ENCODE results near the gene CLOCK. TPM values are rescaled to one million over a fixed set of nuclear protein-coding genes. Genes with fewer than 3 reads are reported as not detected.

The CLOCK gene, protein sequence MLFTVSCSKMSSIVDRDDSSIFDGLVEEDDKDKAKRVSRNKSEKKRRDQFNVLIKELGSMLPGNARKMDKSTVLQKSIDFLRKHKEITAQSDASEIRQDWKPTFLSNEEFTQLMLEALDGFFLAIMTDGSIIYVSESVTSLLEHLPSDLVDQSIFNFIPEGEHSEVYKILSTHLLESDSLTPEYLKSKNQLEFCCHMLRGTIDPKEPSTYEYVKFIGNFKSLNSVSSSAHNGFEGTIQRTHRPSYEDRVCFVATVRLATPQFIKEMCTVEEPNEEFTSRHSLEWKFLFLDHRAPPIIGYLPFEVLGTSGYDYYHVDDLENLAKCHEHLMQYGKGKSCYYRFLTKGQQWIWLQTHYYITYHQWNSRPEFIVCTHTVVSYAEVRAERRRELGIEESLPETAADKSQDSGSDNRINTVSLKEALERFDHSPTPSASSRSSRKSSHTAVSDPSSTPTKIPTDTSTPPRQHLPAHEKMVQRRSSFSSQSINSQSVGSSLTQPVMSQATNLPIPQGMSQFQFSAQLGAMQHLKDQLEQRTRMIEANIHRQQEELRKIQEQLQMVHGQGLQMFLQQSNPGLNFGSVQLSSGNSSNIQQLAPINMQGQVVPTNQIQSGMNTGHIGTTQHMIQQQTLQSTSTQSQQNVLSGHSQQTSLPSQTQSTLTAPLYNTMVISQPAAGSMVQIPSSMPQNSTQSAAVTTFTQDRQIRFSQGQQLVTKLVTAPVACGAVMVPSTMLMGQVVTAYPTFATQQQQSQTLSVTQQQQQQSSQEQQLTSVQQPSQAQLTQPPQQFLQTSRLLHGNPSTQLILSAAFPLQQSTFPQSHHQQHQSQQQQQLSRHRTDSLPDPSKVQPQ
- polyA plus RNA-seq (2012; ENCODE audit: insufficient read length, low read depth), result 6.0 TPM

GRCh38 chr4:55546756-55547465, at the start of gene CLOCK:
Gene CLOCK (minus strand): TSS chr4:55546909. CDS start chr4:55482785, 64,124 bp downstream.
- TF ChIP-seq, protein P1, sequence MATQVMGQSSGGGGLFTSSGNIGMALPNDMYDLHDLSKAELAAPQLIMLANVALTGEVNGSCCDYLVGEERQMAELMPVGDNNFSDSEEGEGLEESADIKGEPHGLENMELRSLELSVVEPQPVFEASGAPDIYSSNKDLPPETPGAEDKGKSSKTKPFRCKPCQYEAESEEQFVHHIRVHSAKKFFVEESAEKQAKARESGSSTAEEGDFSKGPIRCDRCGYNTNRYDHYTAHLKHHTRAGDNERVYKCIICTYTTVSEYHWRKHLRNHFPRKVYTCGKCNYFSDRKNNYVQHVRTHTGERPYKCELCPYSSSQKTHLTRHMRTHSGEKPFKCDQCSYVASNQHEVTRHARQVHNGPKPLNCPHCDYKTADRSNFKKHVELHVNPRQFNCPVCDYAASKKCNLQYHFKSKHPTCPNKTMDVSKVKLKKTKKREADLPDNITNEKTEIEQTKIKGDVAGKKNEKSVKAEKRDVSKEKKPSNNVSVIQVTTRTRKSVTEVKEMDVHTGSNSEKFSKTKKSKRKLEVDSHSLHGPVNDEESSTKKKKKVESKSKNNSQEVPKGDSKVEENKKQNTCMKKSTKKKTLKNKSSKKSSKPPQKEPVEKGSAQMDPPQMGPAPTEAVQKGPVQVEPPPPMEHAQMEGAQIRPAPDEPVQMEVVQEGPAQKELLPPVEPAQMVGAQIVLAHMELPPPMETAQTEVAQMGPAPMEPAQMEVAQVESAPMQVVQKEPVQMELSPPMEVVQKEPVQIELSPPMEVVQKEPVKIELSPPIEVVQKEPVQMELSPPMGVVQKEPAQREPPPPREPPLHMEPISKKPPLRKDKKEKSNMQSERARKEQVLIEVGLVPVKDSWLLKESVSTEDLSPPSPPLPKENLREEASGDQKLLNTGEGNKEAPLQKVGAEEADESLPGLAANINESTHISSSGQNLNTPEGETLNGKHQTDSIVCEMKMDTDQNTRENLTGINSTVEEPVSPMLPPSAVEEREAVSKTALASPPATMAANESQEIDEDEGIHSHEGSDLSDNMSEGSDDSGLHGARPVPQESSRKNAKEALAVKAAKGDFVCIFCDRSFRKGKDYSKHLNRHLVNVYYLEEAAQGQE (IDR thresholded peaks at IDR 0.05; ENCODE audit: insufficient read depth in 1 of 2, low read depth in 2 of 2, low read length in 2 of 2), result no peak
- TF ChIP-seq TAF1 (IDR thresholded peaks at IDR 0.05; ENCODE audit: borderline replicate concordance, insufficient read depth, low read length) (no peak), FOXP2 (optimal IDR thresholded peaks at IDR 0.05; ENCODE audit: borderline replicate concordance, extremely low read depth, extremely low read length, insufficient read depth) (no peak), SIN3A (IDR thresholded peaks at IDR 0.05; ENCODE audit: borderline replicate concordance, insufficient read depth, low read length) (no peak), POLR2AphosphoS5 (IDR thresholded peaks at IDR 0.05; ENCODE audit: low read depth, low read length) (no peak)

- TF ChIP-seq FOXP2 (optimal IDR thresholded peaks at IDR 0.05; ENCODE audit: borderline replicate concordance, extremely low read depth, extremely low read length, insufficient read depth) (no peak), SIN3A (IDR thresholded peaks at IDR 0.05; ENCODE audit: borderline replicate concordance, insufficient read depth, low read length) (no peak), TAF1 (IDR thresholded peaks at IDR 0.05; ENCODE audit: borderline replicate concordance, insufficient read depth, low read length) (no peak), POLR2AphosphoS5 (IDR thresholded peaks at IDR 0.05; ENCODE audit: low read depth, low read length) (no peak)
- TF ChIP-seq, protein P1 (IDR thresholded peaks at IDR 0.05; ENCODE audit: insufficient read depth in 1 of 2, low read depth in 2 of 2, low read length in 2 of 2), result no peak
These were observed 45.3 kb upstream of the CLOCK start, which contains the start of gene PDCL2 for GRCh38 chr4:55592014-55592413. Gene PDCL2 (minus strand): TSS chr4:55592245. CDS start chr4:55592109, 136 bp downstream.

- TF ChIP-seq SIN3A (IDR thresholded peaks at IDR 0.05; ENCODE audit: borderline replicate concordance, insufficient read depth, low read length) (no peak), FOXP2 (optimal IDR thresholded peaks at IDR 0.05; ENCODE audit: borderline replicate concordance, extremely low read depth, extremely low read length, insufficient read depth) (no peak), TAF1 (IDR thresholded peaks at IDR 0.05; ENCODE audit: borderline replicate concordance, insufficient read depth, low read length) (no peak), POLR2AphosphoS5 (IDR thresholded peaks at IDR 0.05; ENCODE audit: low read depth, low read length) (no peak)
- TF ChIP-seq, protein P1 (IDR thresholded peaks at IDR 0.05; ENCODE audit: insufficient read depth in 1 of 2, low read depth in 2 of 2, low read length in 2 of 2), result no peak
These were observed 41.5 kb upstream of the CLOCK start for GRCh38 chr4:55588160-55588559.

DNA sequence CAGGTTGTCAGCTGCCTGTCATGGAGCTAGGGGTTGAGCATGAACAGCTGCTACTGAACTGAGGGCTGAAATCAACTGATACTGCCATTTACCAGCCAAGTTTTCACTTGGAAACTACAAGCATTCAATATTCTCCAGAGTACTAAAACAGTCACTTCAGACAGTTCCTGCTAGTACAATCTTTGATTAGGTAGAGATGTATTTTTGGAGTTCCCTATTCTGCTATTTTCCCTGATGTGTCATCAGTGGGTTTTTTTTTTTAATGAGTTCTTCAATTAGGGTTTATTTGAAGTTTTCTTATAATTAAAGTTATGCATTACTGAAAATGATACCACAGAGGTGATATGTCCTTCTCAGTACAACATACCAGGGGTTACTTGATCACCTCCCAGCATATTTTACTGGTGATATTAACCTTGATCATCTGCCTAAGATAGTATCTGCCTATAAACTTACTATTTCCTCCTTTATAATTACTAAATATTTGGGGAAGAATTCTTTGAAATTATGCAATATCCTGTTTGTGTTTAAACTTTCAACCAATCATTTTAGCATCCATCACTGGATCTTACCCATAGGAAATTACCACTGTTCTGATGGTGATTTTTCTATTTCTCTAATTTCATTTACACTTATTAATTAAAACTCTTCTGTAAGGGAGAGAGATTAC, 31.8 kb upstream of the CLOCK start:
- TF ChIP-seq FOXP2 (optimal IDR thresholded peaks at IDR 0.05; ENCODE audit: borderline replicate concordance, extremely low read depth, extremely low read length, insufficient read depth) (no peak), POLR2AphosphoS5 (IDR thresholded peaks at IDR 0.05; ENCODE audit: low read depth, low read length) (no peak), TAF1 (IDR thresholded peaks at IDR 0.05; ENCODE audit: borderline replicate concordance, insufficient read depth, low read length) (no peak), SIN3A (IDR thresholded peaks at IDR 0.05; ENCODE audit: borderline replicate concordance, insufficient read depth, low read length) (no peak)
- TF ChIP-seq, protein P1 (IDR thresholded peaks at IDR 0.05; ENCODE audit: insufficient read depth in 1 of 2, low read depth in 2 of 2, low read length in 2 of 2), result no peak

Measured in PFSK-1 (cell line).